Thoracic aorta (tissue), 2 donors: ENCODE data around the gene ASB10. TPM values are rescaled to one million over a fixed set of nuclear protein-coding genes. Genes with fewer than 3 reads are reported as not detected.

Experiments used
- ATAC-seq: fragments of 150-250 bp; one replicate; pipeline ENCODE4 v1.8.0; 2017; ENCODE audit warnings: low read depth; ENCODE audit not compliant: insufficient number of reproducible peaks, low FRiP score
- DNase-seq: peaks from one replicate; pipeline ENCODE4 v3.0.0-alpha.2; 2020; ENCODE audit warnings: low spot score
- H3K27ac ChIP-seq, 2 donors: fragments of 200-600 bp; sonication (generic); 1 replicate in 1 of 2; 2 replicates in 1 of 2; pipeline ENCODE4 v1.5.1; 2016; ENCODE audit warnings: mild to moderate bottlenecking in 2 of 2, moderate library complexity in 2 of 2
- H3K27me3 ChIP-seq: fragments of 200-600 bp; sonication (generic); replicated peaks from 2 replicates; pipeline ENCODE4 v1.6.0; 2016; ENCODE audit warnings: mild to moderate bottlenecking; ENCODE audit not compliant: insufficient read depth
- H3K36me3 ChIP-seq: fragments of 200-600 bp; sonication (generic); one replicate; pipeline ENCODE4 v1.5.1; 2016
- H3K4me1 ChIP-seq, 2 donors: fragments of 200-600 bp; sonication (generic); 1 replicate in 1 of 2; 2 replicates in 1 of 2; pipeline versions ENCODE4 v1.5.1 to v1.6.0; 2016; ENCODE audit warnings: low read depth in 2 of 2, mild to moderate bottlenecking in 1 of 2; ENCODE audit not compliant: control insufficient read depth in 1 of 2
- H3K4me3 ChIP-seq: fragments of 200-600 bp; sonication (generic); 2 replicates; pipeline ENCODE4 v1.5.1; 2016; ENCODE audit warnings: mild to moderate bottlenecking
- H3K9me3 ChIP-seq: fragments of 200-600 bp; sonication (generic); 2 replicates; pipeline ENCODE4 v1.5.1; 2016
- total RNA-seq, 2 donors: library from RNA; depleted of rRNA; stranded (reverse); fragments of >200 nt; gene quantifications; one replicate each; pipeline versions ENCODE4 v1.1.0 to v1.2.3, GENCODE V29; 2016
- TF ChIP-seq, protein P1 (sequence below): fragments of 200-600 bp; sonication (generic); IDR thresholded peaks from one replicate; pipeline ENCODE4 v1.5.1; 2019; ENCODE audit warnings: antibody characterized with exemption

The ASB10 gene
- total RNA-seq, 2 donors from 2014 or later: not detected

DNA sequence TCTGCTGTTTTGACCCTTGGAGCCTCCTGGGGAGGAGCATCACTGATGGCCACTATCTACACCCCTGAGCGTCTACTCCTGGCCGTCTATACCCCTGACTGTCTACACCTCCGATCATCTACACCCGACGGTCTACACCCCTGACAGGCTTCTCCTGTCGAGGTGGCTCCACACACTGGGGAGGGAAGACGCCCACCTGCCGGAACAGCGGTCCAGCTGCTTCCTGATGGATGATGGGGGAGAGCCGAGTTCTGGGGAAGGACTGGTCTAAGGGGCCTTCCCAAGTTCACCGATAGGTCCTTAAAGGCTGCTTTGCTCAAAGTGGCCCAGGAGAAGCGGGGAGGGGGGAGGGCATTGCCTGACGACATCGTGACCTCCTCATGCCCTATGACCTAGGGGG lies 58.9 kb downstream of the ASB10 start:
- Histone ChIP-seq H3K9me3 (no peaks in the 10 kb centered on the region), H3K4me1 (peaks cover 0 to 8% of the 10 kb centered on the region in 2 donors), H3K36me3 (peaks cover 35% of the 10 kb centered on the region), H3K4me3 (no peak overlapping the region), H3K27me3 (no peaks in the 10 kb centered on the region), H3K27ac (no peak overlapping the region)
- ATAC-seq (no peak), DNase-seq (no peak)
- TF ChIP-seq, protein P1, sequence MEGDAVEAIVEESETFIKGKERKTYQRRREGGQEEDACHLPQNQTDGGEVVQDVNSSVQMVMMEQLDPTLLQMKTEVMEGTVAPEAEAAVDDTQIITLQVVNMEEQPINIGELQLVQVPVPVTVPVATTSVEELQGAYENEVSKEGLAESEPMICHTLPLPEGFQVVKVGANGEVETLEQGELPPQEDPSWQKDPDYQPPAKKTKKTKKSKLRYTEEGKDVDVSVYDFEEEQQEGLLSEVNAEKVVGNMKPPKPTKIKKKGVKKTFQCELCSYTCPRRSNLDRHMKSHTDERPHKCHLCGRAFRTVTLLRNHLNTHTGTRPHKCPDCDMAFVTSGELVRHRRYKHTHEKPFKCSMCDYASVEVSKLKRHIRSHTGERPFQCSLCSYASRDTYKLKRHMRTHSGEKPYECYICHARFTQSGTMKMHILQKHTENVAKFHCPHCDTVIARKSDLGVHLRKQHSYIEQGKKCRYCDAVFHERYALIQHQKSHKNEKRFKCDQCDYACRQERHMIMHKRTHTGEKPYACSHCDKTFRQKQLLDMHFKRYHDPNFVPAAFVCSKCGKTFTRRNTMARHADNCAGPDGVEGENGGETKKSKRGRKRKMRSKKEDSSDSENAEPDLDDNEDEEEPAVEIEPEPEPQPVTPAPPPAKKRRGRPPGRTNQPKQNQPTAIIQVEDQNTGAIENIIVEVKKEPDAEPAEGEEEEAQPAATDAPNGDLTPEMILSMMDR: no peak

DNA sequence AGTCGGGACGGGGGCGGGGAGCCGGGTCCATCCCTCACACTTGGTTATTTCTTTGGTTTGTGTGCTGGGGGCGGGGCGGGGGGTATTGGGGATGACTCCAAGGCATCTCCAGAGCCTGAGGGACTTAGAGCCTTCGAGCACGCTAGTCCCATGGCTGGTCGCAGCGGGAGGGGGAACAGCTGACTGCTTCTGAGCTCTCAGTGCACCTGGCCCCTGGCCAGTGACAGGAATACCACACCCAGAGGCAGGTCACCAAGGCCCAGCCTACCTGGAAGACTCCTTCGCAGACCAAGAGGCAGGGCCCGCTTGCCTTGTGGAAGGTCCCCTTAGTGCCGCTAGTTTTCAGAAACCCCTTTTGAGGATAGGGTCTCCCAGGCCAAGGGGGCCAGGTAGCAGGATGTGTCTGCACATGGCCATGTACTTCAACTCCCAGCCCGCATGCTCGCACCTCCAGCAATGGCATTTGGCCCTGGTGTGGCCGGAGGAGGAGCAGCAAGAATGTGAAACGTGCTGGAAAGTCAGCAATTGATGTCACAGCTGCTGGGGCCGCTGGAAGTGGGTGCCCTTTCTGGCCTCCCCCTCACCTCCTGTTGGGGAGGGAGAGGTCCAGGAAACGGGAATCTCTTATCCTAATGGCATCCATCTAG lies 60.4 kb downstream of the ASB10 start:
- DNase-seq (no peak), ATAC-seq (no peak)
- Histone ChIP-seq H3K4me3 (no peak overlapping the region), H3K36me3 (peaks cover 22% of the 10 kb centered on the region), H3K4me1 (peaks cover 0 to 8% of the 10 kb centered on the region in 2 donors), H3K27me3 (no peaks in the 10 kb centered on the region), H3K9me3 (no peaks in the 10 kb centered on the region), H3K27ac (no peak overlapping the region)
- TF ChIP-seq, protein P1: no peak

DNA sequence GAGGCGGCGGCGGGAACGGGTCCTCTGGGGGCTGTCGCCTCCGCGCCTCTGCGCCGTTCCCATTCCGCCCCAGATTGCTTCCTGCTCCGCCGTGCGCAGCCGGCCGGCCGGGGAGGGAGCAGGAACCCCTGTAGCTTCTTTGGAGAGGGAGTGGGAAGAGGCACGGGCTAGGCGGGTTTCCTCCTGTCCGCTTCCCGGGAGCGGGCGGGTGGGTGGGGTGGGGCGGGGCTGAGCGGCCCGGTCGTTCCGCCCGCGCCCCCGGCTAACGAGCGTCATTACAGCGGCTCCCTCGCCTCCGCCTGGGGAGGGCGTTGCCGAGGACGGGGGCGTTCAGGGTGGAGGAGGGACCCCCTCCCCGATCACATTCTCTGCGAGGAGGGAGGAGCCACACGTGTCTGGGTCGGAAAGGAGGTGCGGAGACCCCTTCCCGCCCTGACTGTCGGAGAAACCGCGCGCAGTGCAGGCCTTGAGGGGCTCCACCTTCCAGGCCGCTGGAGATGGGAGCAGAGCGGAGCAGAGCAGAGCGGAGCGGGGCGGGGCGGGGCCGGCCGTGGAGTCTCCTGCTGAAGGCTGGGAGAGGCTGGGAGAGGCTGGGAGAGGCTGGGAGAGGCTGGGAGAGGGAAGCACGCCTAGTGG lies 61.1 kb downstream of the ASB10 start:
- no peak for DNase-seq
- no peak overlapping the region for H3K27ac ChIP-seq
- peak overlapping the region; percentile 72 for H3K4me3 ChIP-seq
- no peaks in the 10 kb centered on the region for H3K9me3 ChIP-seq
- TF ChIP-seq, protein P1: no peak
- peaks cover 18% of the 10 kb centered on the region for H3K36me3 ChIP-seq
- H3K4me1 ChIP-seq: peaks cover 0 to 8% of the 10 kb centered on the region in 2 donors
- ATAC-seq: no peak
- H3K27me3 ChIP-seq: no peaks in the 10 kb centered on the region

Other genes with a start within 250 kb of the ASB10 start
- 1 to 10 TPM in 1 of 2 donors, not detected in 1; 1.2 TPM for gene KCNH2, start 208.9 kb downstream of the ASB10 start, total RNA-seq
- 10 to 100 TPM in 1 of 2 donors, 1 to 10 TPM in 1; 8.4 to 18.6 TPM for gene NOS3, start 196.2 kb downstream of the ASB10 start, total RNA-seq
- 1 to 10 TPM in 1 of 2 donors, not detected in 1; 1.2 TPM for gene ATG9B, start 162.8 kb downstream of the ASB10 start, total RNA-seq
- gene ABCB8, start 158.8 kb downstream of the ASB10 start, total RNA-seq: 10 to 100 TPM; 34.1 to 35.1 TPM
- gene ASIC3, start 138.7 kb downstream of the ASB10 start, total RNA-seq: 1 to 10 TPM; 2.0 to 2.8 TPM
- gene CDK5, start 129.4 kb downstream of the ASB10 start, total RNA-seq: 1 to 10 TPM; 1.8 to 3.1 TPM
- gene SLC4A2, start 127.7 kb downstream of the ASB10 start, total RNA-seq: 100 to 1,000 TPM in 1 of 2 donors, 10 to 100 TPM in 1; 89.1 to 119 TPM
- 100 to 1,000 TPM in 1 of 2 donors, 10 to 100 TPM in 1; 59.0 to 110 TPM for gene FASTK, start 106.4 kb downstream of the ASB10 start, total RNA-seq
- 10 to 100 TPM; 25.7 to 35.2 TPM for gene TMUB1, start 103.8 kb downstream of the ASB10 start, total RNA-seq
- gene AGAP3, start 100.8 kb downstream of the ASB10 start, total RNA-seq: 10 to 100 TPM; 52.1 to 62.8 TPM
- not detected for gene GBX1, start 19.6 kb downstream of the ASB10 start, total RNA-seq
- not detected for gene H2BK1, start 23.2 kb upstream of the ASB10 start, total RNA-seq
- 10 to 100 TPM; 25.3 to 44.1 TPM for gene ABCF2, start 40.0 kb upstream of the ASB10 start, total RNA-seq
- gene CHPF2, start 45.2 kb upstream of the ASB10 start, total RNA-seq: 10 to 100 TPM; 78.9 to 85.3 TPM
- 100 to 1,000 TPM in 1 of 2 donors, 10 to 100 TPM in 1; 51.1 to 110 TPM for gene SMARCD3, start 61.4 kb upstream of the ASB10 start, total RNA-seq
- gene NUB1, start 154.6 kb upstream of the ASB10 start, total RNA-seq: 10 to 100 TPM; 51.0 to 53.4 TPM
- 1 to 10 TPM in 1 of 2 donors, not detected in 1; 8.5 TPM for gene WDR86, start 222.8 kb upstream of the ASB10 start, total RNA-seq